SU-DHL-6 (cell line): Measurements from ENCODE around the gene GLI3.

ENCODE experiments used
- H2AFZ ChIP-seq: fragments of 200-600 bp; sonication (generic); 2 replicates; pipeline ENCODE4 v1.6.1; 2014; ENCODE audit warnings: low read depth, mild to moderate bottlenecking, moderate library complexity, mixed read lengths, antibody characterized with exemption, low read length; ENCODE audit not compliant: severe bottlenecking
- H3F3A ChIP-seq: fragments of 200-600 bp; shearing (Covaris generic); 2 replicates; pipeline ENCODE4 v1.6.0; 2016; ENCODE audit warnings: antibody characterized with exemption, mild to moderate bottlenecking; ENCODE audit not compliant: insufficient read depth
- H3K27ac ChIP-seq: fragments of 200-600 bp; sonication (generic); 2 replicates; pipeline ENCODE4 v1.5.1; 2016; ENCODE audit warnings: low read depth, mild to moderate bottlenecking, low read length, moderate library complexity, mixed read lengths
- H3K27me3 ChIP-seq: fragments of 200-600 bp; sonication (generic), shearing (Covaris generic); 2 replicates; pipeline ENCODE4 v1.6.0; 2014; ENCODE audit warnings: mild to moderate bottlenecking, low read length
- H3K36me3 ChIP-seq: fragments of 200-600 bp; sonication (generic); 2 replicates; pipeline ENCODE4 v1.6.1; 2014; ENCODE audit warnings: mild to moderate bottlenecking, low read length, mixed read lengths
- H3K4me2 ChIP-seq: fragments of 300-600, 200-600 bp; shearing (Covaris generic), sonication (generic); 2 replicates; pipeline ENCODE4 v1.6.0; 2014; ENCODE audit warnings: low read length, low read depth, mild to moderate bottlenecking; ENCODE audit not compliant: poor library complexity, severe bottlenecking
- H3K4me3 ChIP-seq: fragments of 200-600 bp; sonication (generic); 2 replicates; pipeline ENCODE4 v1.5.1; 2014; ENCODE audit warnings: antibody characterized with exemption, low read length, mild to moderate bottlenecking, mixed read lengths; ENCODE audit not compliant: insufficient read depth, poor library complexity, severe bottlenecking
- H3K79me2 ChIP-seq: fragments of 200-600 bp; sonication (generic); 2 replicates; pipeline ENCODE4 v1.6.1; 2014; ENCODE audit warnings: mild to moderate bottlenecking, low read length, moderate library complexity; ENCODE audit not compliant: insufficient read depth
- H3K9ac ChIP-seq: fragments of 200-600 bp; sonication (generic); 2 replicates; pipeline ENCODE4 v1.7.0; 2014; ENCODE audit warnings: mild to moderate bottlenecking, low read length
- H3K9me2 ChIP-seq: fragments of 200-600 bp; sonication (generic); replicated peaks from 2 replicates; pipeline ENCODE4 v1.6.1; 2014; ENCODE audit warnings: low read length; ENCODE audit not compliant: insufficient read depth
- H3K9me3 ChIP-seq: fragments of 200-600 bp; sonication (generic); 2 replicates; pipeline ENCODE4 v1.6.1; 2014; ENCODE audit warnings: low read length, mixed read lengths; ENCODE audit not compliant: insufficient read depth
- H4K20me1 ChIP-seq: fragments of 200-600 bp; sonication (generic); 2 replicates; pipeline ENCODE4 v1.6.1; 2014; ENCODE audit warnings: low read depth, mild to moderate bottlenecking, antibody characterized with exemption, low read length, moderate library complexity, mixed read lengths
- EZH2phosphoT487 ChIP-seq: fragments of 200-600 bp; sonication (generic), shearing (Covaris generic); conservative IDR thresholded peaks from 2 replicates; pipeline ENCODE4 v1.6.1; 2018; ENCODE audit warnings: mild to moderate bottlenecking, antibody characterized with exemption, low read length, moderate library complexity, mixed read lengths
- TF ChIP-seq, protein P1 (sequence below): fragments of 200-600 bp; sonication (generic); IDR thresholded peaks from one replicate; pipeline ENCODE4 v1.5.1; 2017; ENCODE audit warnings: antibody characterized with exemption, mild to moderate bottlenecking, low read length, moderate library complexity; ENCODE audit not compliant: insufficient read depth, poor library complexity, severe bottlenecking

Gene GLI3

DNA sequence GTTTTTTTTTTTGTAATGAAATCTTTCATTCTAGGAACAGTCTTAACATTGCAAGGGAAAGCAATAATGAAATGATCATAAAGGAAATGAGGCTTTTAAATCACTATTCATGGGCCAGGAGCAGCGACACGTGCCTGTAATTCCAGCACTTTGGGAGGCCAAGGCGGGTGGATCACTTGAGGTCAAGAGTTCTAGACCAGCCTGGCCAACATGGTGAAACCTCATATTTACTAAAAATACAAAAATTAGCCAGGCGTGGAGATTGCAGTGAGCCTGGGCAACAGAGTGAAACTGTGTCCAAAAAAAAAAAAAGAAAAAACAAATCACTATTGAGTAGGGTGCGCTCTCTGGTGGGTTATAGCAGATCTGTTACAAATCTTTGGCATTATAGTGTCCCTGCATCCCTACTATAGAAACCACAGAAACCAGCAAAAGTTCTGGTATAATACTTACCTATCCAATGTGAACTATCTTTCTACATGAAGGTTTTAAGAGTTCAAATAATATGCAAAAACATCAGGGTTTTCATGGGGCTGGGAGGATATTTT is 72.1 kb downstream of the GLI3 start:
- Histone ChIP-seq H3K9me3 (no peaks in the 10 kb centered on the region), H3K27me3 (no peaks in the 10 kb centered on the region), H3K79me2 (no peaks in the 10 kb centered on the region), H3K36me3 (no peaks in the 10 kb centered on the region), H3K9ac (no peak overlapping the region), H4K20me1 (no peaks in the 10 kb centered on the region), H3K27ac (no peak overlapping the region), H3K9me2 (no peaks in the 10 kb centered on the region), H2AFZ (no peak overlapping the region), H3K4me3 (no peak overlapping the region), H3K4me2 (no peak overlapping the region), H3F3A (no peaks in the 10 kb centered on the region)
- TF ChIP-seq, protein P1, sequence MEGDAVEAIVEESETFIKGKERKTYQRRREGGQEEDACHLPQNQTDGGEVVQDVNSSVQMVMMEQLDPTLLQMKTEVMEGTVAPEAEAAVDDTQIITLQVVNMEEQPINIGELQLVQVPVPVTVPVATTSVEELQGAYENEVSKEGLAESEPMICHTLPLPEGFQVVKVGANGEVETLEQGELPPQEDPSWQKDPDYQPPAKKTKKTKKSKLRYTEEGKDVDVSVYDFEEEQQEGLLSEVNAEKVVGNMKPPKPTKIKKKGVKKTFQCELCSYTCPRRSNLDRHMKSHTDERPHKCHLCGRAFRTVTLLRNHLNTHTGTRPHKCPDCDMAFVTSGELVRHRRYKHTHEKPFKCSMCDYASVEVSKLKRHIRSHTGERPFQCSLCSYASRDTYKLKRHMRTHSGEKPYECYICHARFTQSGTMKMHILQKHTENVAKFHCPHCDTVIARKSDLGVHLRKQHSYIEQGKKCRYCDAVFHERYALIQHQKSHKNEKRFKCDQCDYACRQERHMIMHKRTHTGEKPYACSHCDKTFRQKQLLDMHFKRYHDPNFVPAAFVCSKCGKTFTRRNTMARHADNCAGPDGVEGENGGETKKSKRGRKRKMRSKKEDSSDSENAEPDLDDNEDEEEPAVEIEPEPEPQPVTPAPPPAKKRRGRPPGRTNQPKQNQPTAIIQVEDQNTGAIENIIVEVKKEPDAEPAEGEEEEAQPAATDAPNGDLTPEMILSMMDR, result no peak
- TF ChIP-seq EZH2phosphoT487, result no peak

DNA sequence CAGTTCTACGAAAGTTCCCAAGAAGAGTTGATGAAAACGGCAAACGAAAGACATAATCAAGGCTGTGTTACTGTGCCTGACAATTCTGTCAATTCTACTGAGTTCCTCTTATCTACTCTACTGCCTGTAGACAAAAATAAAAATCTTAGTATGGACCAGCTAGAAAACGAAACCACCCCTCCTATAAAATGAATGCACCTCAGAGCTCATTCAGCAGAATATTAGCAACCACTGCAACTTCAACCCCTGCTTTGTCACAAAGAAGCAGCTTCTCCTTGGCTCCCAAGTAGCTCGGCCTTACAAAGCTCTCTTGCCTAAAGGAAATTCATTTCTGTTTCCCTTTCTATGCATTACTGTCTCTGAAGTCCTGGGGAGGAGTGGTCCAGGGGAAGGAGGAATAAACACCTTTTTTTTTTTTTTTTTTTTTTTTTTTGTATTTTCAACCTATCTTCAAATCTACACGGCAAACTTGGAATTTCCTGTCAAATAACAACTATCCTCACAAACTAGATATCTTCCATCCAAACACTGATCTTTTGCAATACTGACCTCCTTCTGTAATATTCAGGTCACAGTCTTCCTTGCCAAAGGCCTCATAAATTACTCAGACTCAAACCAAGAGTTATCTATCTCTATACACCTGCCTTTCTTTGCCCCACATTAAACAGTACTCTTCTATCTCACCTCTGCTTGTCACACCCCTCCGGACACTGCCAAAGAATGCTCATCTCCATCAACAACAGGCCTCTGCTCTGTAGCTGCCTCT is 74.3 kb downstream of the GLI3 start:
- Histone ChIP-seq H3K4me2 (no peak overlapping the region), H3F3A (no peaks in the 10 kb centered on the region), H3K36me3 (no peaks in the 10 kb centered on the region), H3K4me3 (no peak overlapping the region), H3K27me3 (no peaks in the 10 kb centered on the region), H2AFZ (no peak overlapping the region), H3K9ac (no peak overlapping the region), H3K79me2 (no peaks in the 10 kb centered on the region), H3K9me3 (no peaks in the 10 kb centered on the region), H3K27ac (no peak overlapping the region), H4K20me1 (no peaks in the 10 kb centered on the region), H3K9me2 (no peaks in the 10 kb centered on the region)
- no peak for TF ChIP-seq EZH2phosphoT487
- TF ChIP-seq, protein P1, result no peak

DNA sequence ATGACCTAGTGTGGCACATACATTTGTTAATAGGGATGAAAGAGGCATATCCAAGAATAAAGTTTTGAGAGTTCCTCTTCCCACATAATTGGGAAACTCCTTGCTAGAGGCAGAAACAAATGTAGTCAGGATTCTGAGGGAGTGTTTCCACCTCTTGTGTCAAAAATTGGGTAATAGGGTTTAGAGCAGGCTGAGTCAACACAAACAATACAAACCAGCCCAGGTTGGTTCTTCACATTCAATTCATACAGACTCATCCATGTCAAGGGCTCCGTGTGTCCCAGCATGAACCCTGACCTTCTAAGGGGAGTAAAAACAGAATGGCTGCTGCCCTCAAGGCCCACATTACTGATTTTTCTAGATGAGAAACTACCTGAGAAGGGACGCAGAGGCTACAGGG is 75.3 kb downstream of the GLI3 start:
- Histone ChIP-seq H3K27ac (no peak overlapping the region), H4K20me1 (no peaks in the 10 kb centered on the region), H3F3A (no peaks in the 10 kb centered on the region), H3K4me2 (no peak overlapping the region), H3K9me3 (no peaks in the 10 kb centered on the region), H2AFZ (no peak overlapping the region), H3K36me3 (no peaks in the 10 kb centered on the region), H3K4me3 (no peak overlapping the region), H3K9me2 (no peaks in the 10 kb centered on the region), H3K79me2 (no peaks in the 10 kb centered on the region), H3K9ac (no peak overlapping the region), H3K27me3 (no peaks in the 10 kb centered on the region)
- no peak for TF ChIP-seq EZH2phosphoT487
- TF ChIP-seq, protein P1, result no peak
